Measurements from ENCODE around the gene LTN1. TPM values are rescaled to one million over a fixed set of nuclear protein-coding genes. Genes with fewer than 3 reads are reported as not detected.

The LTN1 gene
- polyA plus RNA-seq, 1 experiment = 6.2 TPM

GRCh38 chr21:29030909-29031308, 38.2 kb upstream of the LTN1 start:
- peaks cover 6% of the 10 kb centered on the region for H3K36me3 ChIP-seq (ENCODE audit: control insufficient read depth, insufficient read depth, low read length)
- POLR2A ChIA-PET = no interaction called here

GRCh38 chr21:29029524-29029923, 36.8 kb upstream of the LTN1 start:
- Histone ChIP-seq H3K27me3 (ENCODE audit: control insufficient read depth, insufficient read depth, low read length) (no peaks in the 10 kb centered on the region), H3K4me3 (ENCODE audit: low read depth, low read length) (no peak overlapping the region), H3K36me3 (ENCODE audit: control insufficient read depth, insufficient read depth, low read length) (peaks cover 6% of the 10 kb centered on the region)
- DNase-seq (ENCODE audit: low read depth) = no peak
- ChIA-PET CTCF (no interaction called here), POLR2A (no interaction called here)
- TF ChIP-seq CTCF (IDR thresholded peaks at IDR 0.05; ENCODE audit: insufficient read depth, low read depth, low read length) = no peak

More at GRCh38 chr21:29030909-29031308, 38.2 kb upstream of the LTN1 start:
- CTCF ChIA-PET = no interaction called here
- no peak for DNase-seq (ENCODE audit: low read depth)
- Histone ChIP-seq H3K4me3 (ENCODE audit: low read depth, low read length) (no peak overlapping the region), H3K27me3 (ENCODE audit: control insufficient read depth, insufficient read depth, low read length) (no peaks in the 10 kb centered on the region)
- TF ChIP-seq CTCF (IDR thresholded peaks at IDR 0.05; ENCODE audit: insufficient read depth, low read depth, low read length) = no peak

- no peaks in the 10 kb centered on the region; the same call in 1 of the 2 replicates for H3K36me3 ChIP-seq (ENCODE audit: control insufficient read depth, insufficient read depth, low read length)
- ChIA-PET POLR2A (interaction anchor here (1.7 kb wide), 1 partner anchor 23 kb away, joined by 6 read pairs; no protein-coding TSS in a partner anchor), CTCF (interaction anchor here (1.4 to 1.5 kb wide), 2 partner anchors 47 to 319 kb away, joined by 3 to 4 read pairs; no protein-coding TSS in a partner anchor)
- peak overlapping the region; percentile 71 for H3K4me3 ChIP-seq (ENCODE audit: low read depth, low read length)
- TF ChIP-seq CTCF (IDR thresholded peaks at IDR 0.05; ENCODE audit: insufficient read depth, low read depth, low read length) = no peak
- DNase-seq (ENCODE audit: low read depth) = no peak
- no peaks in the 10 kb centered on the region for H3K27me3 ChIP-seq (ENCODE audit: control insufficient read depth, insufficient read depth, low read length)
Measured at GRCh38 chr21:29025328-29025713, 32.6 kb upstream of the LTN1 start.

- peak; percentile 27 for TF ChIP-seq CTCF (IDR thresholded peaks at IDR 0.05; ENCODE audit: insufficient read depth, low read depth, low read length)
- Histone ChIP-seq H3K4me3 (ENCODE audit: low read depth, low read length) (peak within 1 kb of the TSS; percentile 71), H3K27me3 (ENCODE audit: control insufficient read depth, insufficient read depth, low read length) (no peaks in the 10 kb centered on the region), H3K36me3 (ENCODE audit: control insufficient read depth, insufficient read depth, low read length) (no peaks in the 10 kb centered on the region; the same call in 1 of the 2 replicates)
- peak; percentile 97 for DNase-seq (ENCODE audit: low read depth)
- POLR2A ChIA-PET = interaction anchor here (1.7 kb wide), 1 partner anchor 22 kb away, joined by 6 read pairs; no protein-coding TSS in a partner anchor
- CTCF ChIA-PET = interaction anchor here (0.6 to 1.5 kb wide), 3 partner anchors 25 to 320 kb away, joined by 3 to 4 read pairs (median 3); no protein-coding TSS in a partner anchor
Measured at GRCh38 chr21:29024474-29025327, 32.0 kb upstream of the LTN1 start, which contains the start of gene USP16. USP16 (plus strand) TSS chr21:29024668; CDS start chr21:29027914, 3,246 bp downstream.

GRCh38 chr21:29022166-29022565, 29.5 kb upstream of the LTN1 start:
- no peak for TF ChIP-seq CTCF (IDR thresholded peaks at IDR 0.05; ENCODE audit: insufficient read depth, low read depth, low read length)
- Histone ChIP-seq H3K27me3 (ENCODE audit: control insufficient read depth, insufficient read depth, low read length) (no peaks in the 10 kb centered on the region), H3K36me3 (ENCODE audit: control insufficient read depth, insufficient read depth, low read length) (no peaks in the 10 kb centered on the region), H3K4me3 (ENCODE audit: low read depth, low read length) (no peak overlapping the region)
- no peak for DNase-seq (ENCODE audit: low read depth)
- ChIA-PET POLR2A (no interaction called here), CTCF (interaction anchor here (1.0 kb wide), 1 partner anchor 51 kb away, joined by 4 read pairs; the partner anchor contains the start of gene CCT8)
